K562 (cell line): ENCODE measurements around the gene MAPK8IP2.

Experiments used
- CBX8 ChIP-seq: fragments of 200-600 bp; sonication (generic); IDR thresholded peaks from 2 replicates; pipeline ENCODE4 v1.6.1; 2012; ENCODE audit warnings: borderline replicate concordance, mixed run types, low read depth, mild to moderate bottlenecking, moderate library complexity, mixed read lengths, low read length, control low read depth, inconsistent platforms; ENCODE audit not compliant: poor library complexity, severe bottlenecking; ENCODE audit errors: extremely low read depth
- HNRNPLL ChIP-seq: fragments of 200-400 bp; formaldehyde crosslinking; IDR thresholded peaks from 2 replicates; pipeline ENCODE4 v1.6.1; 2017; ENCODE audit warnings: low read length, low read depth, mild to moderate bottlenecking; ENCODE audit not compliant: poor library complexity, severe bottlenecking
- L3MBTL2 ChIP-seq: fragments of 450-650 bp; IDR thresholded peaks from 2 replicates; pipeline ENCODE4 v1.6.1; 2016; ENCODE audit warnings: mild to moderate bottlenecking, moderate library complexity
- POLR2AphosphoS5 ChIP-seq: IDR thresholded peaks from 2 replicates; pipeline ENCODE4 v1.6.1; 2011; ENCODE audit warnings: mild to moderate bottlenecking, low read depth, low read length, moderate library complexity; ENCODE audit not compliant: control insufficient read depth, insufficient read depth
- PRPF4 ChIP-seq: fragments of 200-400 bp; formaldehyde crosslinking; IDR thresholded peaks from one replicate; pipeline ENCODE4 v1.6.1; 2017; ENCODE audit warnings: low read length, low read depth, mild to moderate bottlenecking; ENCODE audit not compliant: insufficient read depth, poor library complexity, severe bottlenecking
- SAP30 ChIP-seq: fragments of 200-600 bp; sonication (generic); IDR thresholded peaks from 2 replicates; pipeline ENCODE4 v1.6.1; 2012; ENCODE audit warnings: borderline replicate concordance, low read depth, mild to moderate bottlenecking, moderate library complexity, low read length, control low read depth, inconsistent platforms; ENCODE audit not compliant: insufficient read depth, poor library complexity, severe bottlenecking
- SREBF2 ChIP-seq: sonication (generic); formaldehyde crosslinking; IDR thresholded peaks from 2 replicates; pipeline ENCODE4 v1.4.0; 2020; ENCODE audit warnings: mild to moderate bottlenecking, missing genetic modification reagents
- ZNF384 ChIP-seq: IDR thresholded peaks from 2 replicates; pipeline ENCODE4 v1.6.1; 2012; ENCODE audit warnings: low read depth, low read length, improper control_type of control experiment
- ZNF766 ChIP-seq: fragments of 200-800 bp; sonication (Bioruptor generic); conservative IDR thresholded peaks from 2 replicates; pipeline ENCODE4 v1.6.1; 2016; ENCODE audit warnings: missing genetic modification characterization, missing compliant biosample characterization
- TF ChIP-seq, protein P1 (sequence below), 2 experiments: fragments of 450-650 bp; IDR thresholded peaks; 2 replicates each; pipeline ENCODE4 v1.6.1; 2016; ENCODE audit warnings: mild to moderate bottlenecking in 2 of 2, borderline replicate concordance in 1 of 2, low read depth in 1 of 2, moderate library complexity in 1 of 2
- TF ChIP-seq, protein P2 (sequence below), 3 experiments: IDR thresholded peaks in 2 of 3; conservative IDR thresholded peaks in 1 of 3; 2 replicates each; pipeline ENCODE4 v1.5.1; 2011 to 2012; ENCODE audit warnings: low read length in 3 of 3, mild to moderate bottlenecking in 3 of 3, control low read depth in 2 of 3, improper control_type of control experiment in 1 of 3, inconsistent platforms in 1 of 3, low read depth in 1 of 3, mixed read lengths in 1 of 3, moderate library complexity in 1 of 3; ENCODE audit not compliant: insufficient read depth in 2 of 3

DNA sequence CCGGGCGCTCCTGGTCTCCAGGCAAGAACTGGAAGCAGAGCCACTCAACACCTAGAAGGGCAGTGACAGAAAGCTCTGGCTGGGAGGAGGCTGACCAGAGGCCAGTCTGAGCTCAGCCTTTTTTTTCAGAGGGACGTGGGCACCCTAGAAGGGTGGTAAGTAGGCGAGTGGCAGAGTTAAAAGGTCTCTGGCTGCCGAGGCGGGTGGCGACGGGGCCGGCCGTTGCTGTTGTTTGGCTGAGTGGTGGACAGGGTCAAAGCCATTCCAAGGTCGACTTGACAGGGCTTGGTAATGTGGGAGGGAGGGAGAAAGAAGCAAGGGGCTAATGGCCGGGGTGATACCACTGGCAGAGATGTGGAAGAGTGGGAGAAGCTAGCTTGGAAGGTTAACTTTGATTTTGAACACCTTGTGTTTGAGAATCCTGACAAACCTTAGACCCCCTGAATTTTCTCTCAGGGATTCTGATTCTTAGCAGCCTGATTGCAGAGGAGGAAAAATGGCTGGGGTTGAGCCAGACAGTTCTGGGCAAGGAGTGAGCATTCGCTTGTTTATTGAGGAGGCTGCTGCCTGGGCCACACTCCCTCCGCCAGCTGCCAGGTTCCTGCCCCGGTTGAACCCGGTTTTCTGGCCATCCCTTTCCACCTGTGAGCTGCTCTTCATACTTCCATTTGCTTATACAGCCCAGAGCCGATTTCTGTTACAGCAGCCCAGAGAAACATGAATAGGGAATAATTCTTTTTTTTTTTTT, 37.0 kb upstream of the MAPK8IP2 start:
- no peak for TF ChIP-seq ZNF766 (CRISPR knock-in tag)
- TF ChIP-seq, protein P1, sequence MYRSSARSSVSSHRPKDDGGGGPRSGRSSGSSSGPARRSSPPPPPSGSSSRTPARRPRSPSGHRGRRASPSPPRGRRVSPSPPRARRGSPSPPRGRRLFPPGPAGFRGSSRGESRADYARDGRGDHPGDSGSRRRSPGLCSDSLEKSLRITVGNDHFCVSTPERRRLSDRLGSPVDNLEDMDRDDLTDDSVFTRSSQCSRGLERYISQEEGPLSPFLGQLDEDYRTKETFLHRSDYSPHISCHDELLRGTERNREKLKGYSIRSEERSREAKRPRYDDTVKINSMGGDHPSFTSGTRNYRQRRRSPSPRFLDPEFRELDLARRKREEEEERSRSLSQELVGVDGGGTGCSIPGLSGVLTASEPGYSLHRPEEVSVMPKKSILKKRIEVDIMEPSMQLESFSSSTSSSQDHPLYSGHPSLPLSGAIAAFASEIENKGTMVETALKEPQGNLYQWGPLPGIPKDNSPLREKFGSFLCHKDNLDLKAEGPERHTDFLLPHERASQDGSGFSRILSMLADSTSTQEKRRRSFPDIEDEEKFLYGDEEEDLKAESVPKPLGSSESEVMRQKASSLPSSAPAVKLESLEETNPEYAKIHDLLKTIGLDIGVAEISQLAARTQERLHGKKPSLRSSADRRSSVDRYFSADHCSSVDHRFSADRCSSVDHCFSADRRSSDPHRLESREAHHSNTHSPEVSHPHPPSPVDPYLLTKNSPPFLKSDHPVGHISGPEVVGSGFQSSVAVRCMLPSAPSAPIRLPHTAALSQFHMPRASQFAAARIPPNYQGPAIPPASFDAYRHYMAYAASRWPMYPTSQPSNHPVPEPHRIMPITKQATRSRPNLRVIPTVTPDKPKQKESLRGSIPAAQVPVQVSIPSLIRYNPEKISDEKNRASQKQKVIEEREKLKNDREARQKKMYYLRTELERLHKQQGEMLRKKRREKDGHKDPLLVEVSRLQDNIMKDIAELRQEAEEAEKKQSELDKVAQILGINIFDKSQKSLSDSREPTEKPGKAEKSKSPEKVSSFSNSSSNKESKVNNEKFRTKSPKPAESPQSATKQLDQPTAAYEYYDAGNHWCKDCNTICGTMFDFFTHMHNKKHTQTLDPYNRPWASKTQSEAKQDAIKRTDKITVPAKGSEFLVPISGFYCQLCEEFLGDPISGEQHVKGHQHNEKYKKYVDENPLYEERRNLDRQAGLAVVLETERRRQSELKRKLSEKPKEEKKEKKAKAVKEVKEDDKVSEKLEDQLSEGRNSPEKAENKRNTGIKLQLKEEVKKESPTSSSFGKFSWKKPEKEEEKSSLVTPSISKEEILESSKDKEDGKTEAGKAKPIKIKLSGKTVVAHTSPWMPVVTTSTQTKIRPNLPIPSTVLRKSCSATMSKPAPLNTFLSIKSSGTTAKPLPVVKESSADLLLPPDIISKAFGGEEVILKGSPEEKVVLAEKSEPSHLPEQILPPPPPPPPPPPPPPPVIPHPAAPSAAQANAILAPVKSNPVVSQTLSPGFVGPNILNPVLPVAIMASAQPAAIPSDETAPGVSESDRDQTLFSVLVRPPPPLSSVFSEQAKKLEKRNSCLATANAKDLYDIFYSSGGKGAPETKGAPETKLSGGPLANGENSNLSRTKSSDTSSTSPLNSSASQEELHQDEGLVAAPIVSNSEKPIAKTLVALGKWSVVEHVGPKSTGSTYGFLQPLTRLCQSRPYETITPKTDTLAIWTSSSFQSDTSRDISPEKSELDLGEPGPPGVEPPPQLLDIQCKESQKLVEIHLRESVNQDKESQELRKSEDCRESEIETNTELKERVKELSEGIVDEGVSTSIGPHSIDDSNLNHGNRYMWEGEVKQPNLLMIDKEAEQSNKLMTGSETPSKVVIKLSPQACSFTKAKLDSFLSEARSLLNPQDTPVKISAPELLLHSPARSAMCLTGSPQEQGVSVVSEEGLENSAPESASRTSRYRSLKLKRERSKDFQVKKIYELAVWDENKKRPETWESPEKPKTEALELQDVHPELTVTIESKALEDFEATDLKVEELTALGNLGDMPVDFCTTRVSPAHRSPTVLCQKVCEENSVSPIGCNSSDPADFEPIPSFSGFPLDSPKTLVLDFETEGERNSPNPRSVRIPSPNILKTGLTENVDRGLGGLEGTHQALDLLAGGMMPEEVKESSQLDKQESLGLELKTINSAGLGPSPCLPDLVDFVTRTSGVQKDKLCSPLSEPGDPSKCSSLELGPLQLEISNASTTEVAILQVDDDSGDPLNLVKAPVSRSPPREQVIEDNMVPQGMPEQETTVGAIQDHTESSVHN (IDR thresholded peaks at IDR 0.05; ENCODE audit: borderline replicate concordance in 1 of 2, low read depth in 1 of 2) = no peak
- TF ChIP-seq, protein P2, sequence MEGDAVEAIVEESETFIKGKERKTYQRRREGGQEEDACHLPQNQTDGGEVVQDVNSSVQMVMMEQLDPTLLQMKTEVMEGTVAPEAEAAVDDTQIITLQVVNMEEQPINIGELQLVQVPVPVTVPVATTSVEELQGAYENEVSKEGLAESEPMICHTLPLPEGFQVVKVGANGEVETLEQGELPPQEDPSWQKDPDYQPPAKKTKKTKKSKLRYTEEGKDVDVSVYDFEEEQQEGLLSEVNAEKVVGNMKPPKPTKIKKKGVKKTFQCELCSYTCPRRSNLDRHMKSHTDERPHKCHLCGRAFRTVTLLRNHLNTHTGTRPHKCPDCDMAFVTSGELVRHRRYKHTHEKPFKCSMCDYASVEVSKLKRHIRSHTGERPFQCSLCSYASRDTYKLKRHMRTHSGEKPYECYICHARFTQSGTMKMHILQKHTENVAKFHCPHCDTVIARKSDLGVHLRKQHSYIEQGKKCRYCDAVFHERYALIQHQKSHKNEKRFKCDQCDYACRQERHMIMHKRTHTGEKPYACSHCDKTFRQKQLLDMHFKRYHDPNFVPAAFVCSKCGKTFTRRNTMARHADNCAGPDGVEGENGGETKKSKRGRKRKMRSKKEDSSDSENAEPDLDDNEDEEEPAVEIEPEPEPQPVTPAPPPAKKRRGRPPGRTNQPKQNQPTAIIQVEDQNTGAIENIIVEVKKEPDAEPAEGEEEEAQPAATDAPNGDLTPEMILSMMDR (IDR thresholded peaks at IDR 0.05 in 2 of 3, conservative IDR thresholded peaks at IDR 0.05 in 1 of 3; ENCODE audit: insufficient read depth in 2 of 3, low read depth in 1 of 3, low read length in 3 of 3) = no peak
- no peak for TF ChIP-seq CBX8
- no peak for TF ChIP-seq PRPF4
- TF ChIP-seq ZNF384 = no peak
- no peak for TF ChIP-seq L3MBTL2
- TF ChIP-seq SREBF2 (CRISPR knock-in tag) = no peak
- no peak for TF ChIP-seq POLR2AphosphoS5
- TF ChIP-seq SAP30 = no peak
- no peak for TF ChIP-seq HNRNPLL
